Measurements from ENCODE around the gene IQSEC1.

DNA sequence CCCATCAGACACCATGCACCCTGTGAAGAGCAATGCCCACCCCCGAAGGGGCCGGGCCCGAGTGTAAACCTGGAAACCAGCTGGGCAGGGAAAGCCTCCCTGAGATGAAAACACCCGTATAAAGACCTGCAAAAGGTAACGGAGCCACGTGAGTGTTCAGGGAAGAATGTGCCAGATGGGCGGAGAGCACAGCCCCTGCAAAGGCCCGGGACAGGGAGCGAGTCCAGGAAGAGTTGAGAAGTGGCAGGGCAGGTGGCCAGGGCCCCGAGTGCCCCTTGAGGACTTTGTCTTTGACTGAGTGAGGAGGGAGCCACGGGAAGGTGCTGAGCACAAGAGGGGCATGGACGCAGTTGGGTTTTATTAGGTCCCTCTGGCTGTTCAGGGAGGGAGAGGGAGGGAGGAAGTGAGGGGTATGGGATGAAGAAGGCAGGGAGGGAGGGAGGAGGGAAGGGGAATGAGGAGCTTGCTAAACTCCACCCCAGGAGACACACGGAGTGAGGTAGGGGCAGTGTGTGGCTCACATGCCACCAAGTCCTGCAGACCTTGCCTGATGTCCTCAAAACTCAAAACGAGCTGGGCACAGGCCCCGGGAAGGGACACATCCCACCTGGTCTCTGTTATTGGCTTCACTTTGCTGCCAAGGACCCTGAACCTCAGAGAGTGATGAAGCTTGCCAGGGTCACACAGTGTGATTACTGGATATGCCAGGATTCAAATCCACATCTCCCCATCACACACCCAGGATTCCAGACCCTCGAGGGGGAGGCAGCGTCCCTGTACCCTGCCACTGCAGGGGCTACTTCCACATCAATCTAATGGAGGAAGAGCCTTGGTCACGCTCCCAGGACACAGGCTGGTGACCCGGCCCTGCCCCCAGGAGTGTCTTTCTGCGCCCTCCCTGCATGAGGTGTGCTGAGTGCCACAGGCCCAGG is 49.1 kb upstream of the IQSEC1 start:
- TF ChIP-seq RFX5 (IDR thresholded peaks at IDR 0.05; ENCODE audit: low read depth, low read length) (no peak), SREBF2 (IDR thresholded peaks at IDR 0.05; ENCODE audit: low read length) (no peak), ZNF207 (IDR thresholded peaks at IDR 0.05; ENCODE audit: borderline replicate concordance) (no peak), POLR2A (IDR thresholded peaks at IDR 0.05; ENCODE audit: low read depth, low read length) (no peak), CHD2 (IDR thresholded peaks at IDR 0.05; ENCODE audit: borderline replicate concordance, low read depth, low read length) (no peak), HDAC6 (IDR thresholded peaks at IDR 0.05; ENCODE audit: unreplicated experiment) (no peak), TCF3 (IDR thresholded peaks at IDR 0.05; ENCODE audit: borderline replicate concordance, insufficient read depth, low read depth, low read length) (no peak), NR2C2 (IDR thresholded peaks at IDR 0.05; ENCODE audit: borderline replicate concordance, control insufficient read depth, insufficient read length, low read depth) (no peak), EZH2 (IDR thresholded peaks at IDR 0.05; ENCODE audit: borderline replicate concordance, control insufficient read depth, low read depth, low read length) (no peak)
- TF ChIP-seq, protein P1, sequence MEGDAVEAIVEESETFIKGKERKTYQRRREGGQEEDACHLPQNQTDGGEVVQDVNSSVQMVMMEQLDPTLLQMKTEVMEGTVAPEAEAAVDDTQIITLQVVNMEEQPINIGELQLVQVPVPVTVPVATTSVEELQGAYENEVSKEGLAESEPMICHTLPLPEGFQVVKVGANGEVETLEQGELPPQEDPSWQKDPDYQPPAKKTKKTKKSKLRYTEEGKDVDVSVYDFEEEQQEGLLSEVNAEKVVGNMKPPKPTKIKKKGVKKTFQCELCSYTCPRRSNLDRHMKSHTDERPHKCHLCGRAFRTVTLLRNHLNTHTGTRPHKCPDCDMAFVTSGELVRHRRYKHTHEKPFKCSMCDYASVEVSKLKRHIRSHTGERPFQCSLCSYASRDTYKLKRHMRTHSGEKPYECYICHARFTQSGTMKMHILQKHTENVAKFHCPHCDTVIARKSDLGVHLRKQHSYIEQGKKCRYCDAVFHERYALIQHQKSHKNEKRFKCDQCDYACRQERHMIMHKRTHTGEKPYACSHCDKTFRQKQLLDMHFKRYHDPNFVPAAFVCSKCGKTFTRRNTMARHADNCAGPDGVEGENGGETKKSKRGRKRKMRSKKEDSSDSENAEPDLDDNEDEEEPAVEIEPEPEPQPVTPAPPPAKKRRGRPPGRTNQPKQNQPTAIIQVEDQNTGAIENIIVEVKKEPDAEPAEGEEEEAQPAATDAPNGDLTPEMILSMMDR (IDR thresholded peaks at IDR 0.05 in 2 of 3, conservative IDR thresholded peaks at IDR 0.05 in 1 of 3; ENCODE audit: control insufficient read depth in 2 of 3, extremely low read depth in 1 of 3, insufficient read depth in 1 of 3, low read depth in 3 of 3, low read length in 3 of 3) = no peak
- TF ChIP-seq, protein P2, sequence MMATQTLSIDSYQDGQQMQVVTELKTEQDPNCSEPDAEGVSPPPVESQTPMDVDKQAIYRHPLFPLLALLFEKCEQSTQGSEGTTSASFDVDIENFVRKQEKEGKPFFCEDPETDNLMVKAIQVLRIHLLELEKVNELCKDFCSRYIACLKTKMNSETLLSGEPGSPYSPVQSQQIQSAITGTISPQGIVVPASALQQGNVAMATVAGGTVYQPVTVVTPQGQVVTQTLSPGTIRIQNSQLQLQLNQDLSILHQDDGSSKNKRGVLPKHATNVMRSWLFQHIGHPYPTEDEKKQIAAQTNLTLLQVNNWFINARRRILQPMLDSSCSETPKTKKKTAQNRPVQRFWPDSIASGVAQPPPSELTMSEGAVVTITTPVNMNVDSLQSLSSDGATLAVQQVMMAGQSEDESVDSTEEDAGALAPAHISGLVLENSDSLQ (IDR thresholded peaks at IDR 0.05) = no peak
- TF ChIP-seq, protein P3, sequence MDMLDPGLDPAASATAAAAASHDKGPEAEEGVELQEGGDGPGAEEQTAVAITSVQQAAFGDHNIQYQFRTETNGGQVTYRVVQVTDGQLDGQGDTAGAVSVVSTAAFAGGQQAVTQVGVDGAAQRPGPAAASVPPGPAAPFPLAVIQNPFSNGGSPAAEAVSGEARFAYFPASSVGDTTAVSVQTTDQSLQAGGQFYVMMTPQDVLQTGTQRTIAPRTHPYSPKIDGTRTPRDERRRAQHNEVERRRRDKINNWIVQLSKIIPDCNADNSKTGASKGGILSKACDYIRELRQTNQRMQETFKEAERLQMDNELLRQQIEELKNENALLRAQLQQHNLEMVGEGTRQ (IDR thresholded peaks at IDR 0.05; ENCODE audit: borderline replicate concordance, low read depth, low read length) = no peak
- TF ChIP-seq, protein P4, sequence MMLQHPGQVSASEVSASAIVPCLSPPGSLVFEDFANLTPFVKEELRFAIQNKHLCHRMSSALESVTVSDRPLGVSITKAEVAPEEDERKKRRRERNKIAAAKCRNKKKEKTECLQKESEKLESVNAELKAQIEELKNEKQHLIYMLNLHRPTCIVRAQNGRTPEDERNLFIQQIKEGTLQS (IDR thresholded peaks at IDR 0.05; ENCODE audit: borderline replicate concordance, extremely low read depth, low read depth, low read length) = no peak

Data from GM12878 (cell line).